Vagina (tissue), 2 donors: ENCODE data around the gene MRPL50.

Experiments used
- CTCF ChIP-seq, 3 experiments: fragments of 450-650 bp in 2 of 3; fragments of 200-600 bp in 1 of 3; sonication (generic) in 1 of 3; IDR thresholded peaks; one replicate each; pipeline ENCODE4 v1.5.1; 2017 to 2019; ENCODE audit warnings: antibody characterized with exemption in 3 of 3, mild to moderate bottlenecking in 2 of 3, moderate library complexity in 2 of 3
- POLR2A ChIP-seq, 2 donors: fragments of 450-650 bp; IDR thresholded peaks; one replicate each; pipeline ENCODE4 v1.6.1; 2017; ENCODE audit warnings: antibody characterized with exemption in 2 of 2, mild to moderate bottlenecking in 2 of 2, moderate library complexity in 2 of 2
- POLR2AphosphoS5 ChIP-seq, 2 donors: sonication (generic); formaldehyde crosslinking; IDR thresholded peaks; one replicate each; pipeline ENCODE4 v1.9.0; 2017; ENCODE audit warnings: antibody characterized with exemption in 2 of 2, mild to moderate bottlenecking in 2 of 2, low read depth in 1 of 2; ENCODE audit not compliant: insufficient read depth in 1 of 2

GRCh38 chr9:101388507-101388993 is 9.9 kb downstream of the MRPL50 start:
- no peak for TF ChIP-seq POLR2AphosphoS5 (IDR thresholded peaks at IDR 0.05; ENCODE audit: insufficient read depth in 1 of 2, low read depth in 1 of 2)
- no peak for TF ChIP-seq CTCF (IDR thresholded peaks at IDR 0.05)
- no peak for TF ChIP-seq POLR2A (IDR thresholded peaks at IDR 0.05)
